Mononuclear cell (primary cell): ENCODE results near the gene TUBGCP5. TPM values are rescaled to one million over a fixed set of nuclear protein-coding genes. Genes with fewer than 3 reads are reported as not detected.
"Not testable (repeated sequence)": the region's sequence is repeated elsewhere in the genome, so short reads cannot be mapped to it uniquely, and the experiment has no call there.

Source experiments
- H3K27me3 ChIP-seq: 2 replicates; pipeline ENCODE4 v1.6.0; 2011; ENCODE audit warnings: low read length, control low read depth; ENCODE audit not compliant: insufficient read depth
- H3K4me1 ChIP-seq: 2 replicates; pipeline ENCODE4 v1.5.1; 2011; ENCODE audit warnings: mild to moderate bottlenecking, low read length, control low read depth; ENCODE audit not compliant: insufficient read depth
- H3K4me3 ChIP-seq: 2 replicates; pipeline ENCODE4 v1.5.1; 2011; ENCODE audit warnings: mild to moderate bottlenecking, low read length, moderate library complexity
- H3K9me3 ChIP-seq: 2 replicates; pipeline ENCODE4 v1.5.1; 2011; ENCODE audit warnings: low read depth, mild to moderate bottlenecking, control low read depth, low read length
- total RNA-seq: library from RNA; depleted of rRNA; stranded (reverse); fragments of >200 nt; gene quantifications from one replicate; pipeline ENCODE4 v1.2.3, GENCODE V29; 2012

TUBGCP5 gene
- total RNA-seq, 1 donor, result 37.5 TPM

DNA sequence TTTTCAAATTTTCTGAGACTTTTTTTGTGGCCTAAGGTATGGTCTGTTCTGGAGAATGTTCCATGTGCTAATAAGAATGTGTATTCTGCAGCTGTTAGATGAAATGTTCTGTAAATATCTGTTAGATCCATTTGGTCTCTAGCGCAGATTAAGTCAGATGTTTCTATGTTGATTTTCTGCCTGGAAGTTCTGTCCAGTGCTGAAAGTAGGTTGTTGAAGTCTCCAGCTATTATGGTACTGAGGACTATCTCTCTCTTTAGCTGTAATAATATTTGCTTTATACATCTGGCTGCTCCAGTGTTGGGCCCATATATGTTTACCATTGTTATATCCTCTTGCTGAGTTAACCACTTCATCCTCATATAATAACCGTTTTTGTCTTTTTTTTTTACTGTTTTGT, 13.2 kb upstream of the TUBGCP5 start:
- no peaks in the 10 kb centered on the region for H3K4me1 ChIP-seq
- peaks cover 9% of the 10 kb centered on the region for H3K27me3 ChIP-seq
- H3K4me3 ChIP-seq, result no peak overlapping the region
- H3K9me3 ChIP-seq, result no peaks in the 10 kb centered on the region

DNA sequence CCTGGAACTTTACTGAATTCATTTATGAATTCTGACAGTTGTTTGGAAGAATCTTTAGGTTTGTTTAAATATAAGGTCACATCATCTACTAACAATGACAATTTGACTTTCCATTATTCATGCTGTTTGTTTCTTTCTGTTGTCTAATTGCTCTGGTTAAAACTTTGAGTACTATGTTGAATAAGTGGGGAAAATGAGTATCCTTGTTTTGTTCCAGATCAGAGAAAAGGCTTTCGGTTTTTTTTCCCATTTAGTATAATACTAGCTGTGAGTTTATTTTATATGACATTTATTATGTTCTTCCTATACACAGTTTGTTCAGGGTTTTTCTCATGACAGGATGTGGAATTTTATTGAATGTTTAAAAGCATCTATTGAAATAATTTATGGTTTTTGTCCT, 11.3 kb upstream of the TUBGCP5 start:
- Histone ChIP-seq H3K4me3 (no peak overlapping the region), H3K27me3 (peaks cover 5% of the 10 kb centered on the region), H3K9me3 (no peaks in the 10 kb centered on the region), H3K4me1 (no peaks in the 10 kb centered on the region)

DNA sequence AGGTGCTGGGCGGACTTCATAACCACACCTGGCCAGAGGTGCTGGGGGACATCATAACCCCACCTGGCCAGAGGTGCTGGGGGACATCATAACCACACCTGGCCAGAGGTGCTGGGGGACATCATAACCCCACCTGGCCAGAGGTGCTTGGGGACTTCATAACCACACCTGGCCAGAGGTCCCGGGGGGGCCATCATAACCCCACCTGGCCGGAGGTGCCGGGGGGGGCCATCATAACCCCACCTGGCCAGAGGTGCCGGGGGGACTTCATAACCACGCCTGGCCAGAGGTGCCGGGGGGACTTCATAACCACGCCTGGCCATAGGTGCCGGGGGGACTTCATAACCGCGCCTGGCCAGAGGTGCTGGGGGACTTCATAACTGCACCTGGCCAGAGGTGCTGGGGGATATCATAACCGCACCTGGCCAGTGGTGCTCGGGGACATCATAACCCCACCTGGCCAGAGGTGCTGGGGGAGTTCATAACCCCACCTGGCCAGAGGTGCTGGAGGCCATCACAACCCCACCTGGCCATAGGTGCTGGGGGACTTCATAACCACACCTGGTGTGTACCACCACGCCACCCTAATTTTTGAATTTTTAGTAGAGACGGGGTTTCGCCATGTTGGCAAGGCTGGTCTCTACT, 10.7 kb upstream of the TUBGCP5 start:
- Histone ChIP-seq H3K4me3 (no peak overlapping the region), H3K9me3 (no peaks in the 10 kb centered on the region), H3K4me1 (no peaks in the 10 kb centered on the region), H3K27me3 (peaks cover 4% of the 10 kb centered on the region)

DNA sequence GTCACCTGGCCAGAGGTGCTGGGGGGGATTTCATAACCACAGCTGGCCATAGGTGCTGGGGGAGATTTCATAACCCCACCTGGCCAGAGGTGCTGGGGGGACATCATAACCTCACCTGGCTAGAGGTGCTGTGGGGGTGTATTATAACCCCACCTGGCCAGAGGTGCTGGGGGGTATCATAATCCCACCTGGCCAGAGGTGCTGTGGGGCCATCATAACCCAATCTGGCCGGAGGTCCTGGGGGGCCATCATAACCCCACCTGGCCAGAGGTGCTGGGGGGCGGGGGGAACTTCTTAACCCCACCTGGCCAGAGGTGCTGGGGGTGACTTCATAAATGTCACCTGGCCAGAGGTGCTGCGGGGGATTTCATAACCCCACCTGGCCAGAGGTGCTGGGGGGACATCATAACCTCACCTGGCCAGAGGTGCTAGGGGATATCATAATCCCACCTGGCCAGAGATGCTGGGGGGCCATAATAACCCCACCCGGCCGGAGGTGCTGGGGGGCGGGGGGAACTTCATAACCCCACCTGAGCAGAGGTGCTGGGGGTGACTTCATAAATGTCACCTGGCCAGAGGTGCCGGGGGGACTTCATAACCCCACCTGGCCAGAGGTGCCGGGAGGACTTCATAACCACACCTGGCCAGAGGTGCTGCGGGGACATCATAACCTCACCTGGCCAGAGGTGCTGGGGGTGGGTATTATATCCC, 9.4 kb upstream of the TUBGCP5 start:
- not testable (repeated sequence) for H3K4me3 ChIP-seq, H3K9me3 ChIP-seq, H3K27me3 ChIP-seq, H3K4me1 ChIP-seq

DNA sequence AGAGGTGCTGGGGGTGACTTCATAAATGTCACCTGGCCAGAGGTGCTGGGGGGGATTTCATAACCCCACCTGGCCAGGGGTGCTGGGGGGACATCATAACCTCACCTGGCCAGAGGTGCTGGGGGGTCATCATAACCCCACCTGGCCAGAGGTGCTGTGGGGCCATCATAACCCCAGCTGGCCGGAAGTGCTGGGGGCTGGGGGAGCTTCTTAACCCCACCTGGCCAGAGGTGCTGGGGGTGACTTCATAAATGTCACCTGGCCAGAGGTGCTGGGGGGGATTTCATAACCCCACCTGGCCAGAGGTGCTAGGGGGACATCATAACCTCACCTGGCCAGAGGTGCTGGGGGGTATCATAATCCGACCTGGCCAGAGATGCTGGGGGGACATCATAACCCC, 4.6 kb upstream of the TUBGCP5 start:
- H3K9me3 ChIP-seq, H3K4me3 ChIP-seq, H3K4me1 ChIP-seq, H3K27me3 ChIP-seq: not testable (repeated sequence)

DNA sequence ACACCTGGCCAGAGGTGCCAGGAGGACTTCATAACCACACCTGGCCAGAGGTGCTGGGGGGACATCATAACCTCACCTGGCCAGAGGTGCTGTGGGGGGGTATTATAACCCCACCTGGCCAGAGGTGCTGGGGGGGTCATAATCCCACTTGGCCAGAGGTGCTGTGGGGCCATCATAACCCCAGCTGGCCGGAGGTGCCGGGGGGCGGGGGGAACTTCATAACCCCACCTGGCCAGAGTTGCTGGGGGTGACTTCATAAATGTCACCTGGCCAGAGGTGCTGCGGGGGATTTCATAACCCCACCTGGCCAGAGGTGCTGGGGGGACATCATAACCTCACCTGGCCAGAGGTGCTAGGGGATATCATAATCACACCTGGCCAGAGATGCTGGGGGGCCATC, 4.2 kb upstream of the TUBGCP5 start:
- H3K27me3 ChIP-seq, H3K4me3 ChIP-seq, H3K4me1 ChIP-seq, H3K9me3 ChIP-seq: not testable (repeated sequence)

DNA sequence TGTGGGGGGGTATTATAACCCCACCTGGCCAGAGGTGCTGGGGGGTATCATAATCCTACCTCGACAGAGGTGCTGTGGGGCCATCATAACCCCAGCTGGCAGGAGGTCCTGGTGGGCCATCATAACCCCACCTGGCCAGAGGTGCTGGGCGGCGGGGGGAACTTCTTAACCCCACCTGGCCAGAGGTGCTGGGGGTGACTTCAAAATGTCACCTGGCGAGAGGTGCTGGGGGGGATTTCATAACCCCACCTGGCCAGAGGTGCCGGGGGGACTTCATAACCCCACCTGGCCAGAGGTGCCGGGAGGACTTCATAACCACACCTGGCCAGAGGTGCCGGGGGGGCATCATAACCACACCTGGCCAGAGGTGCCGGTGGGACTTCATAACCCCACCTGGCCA, 2.4 kb upstream of the TUBGCP5 start:
- not testable (repeated sequence) for H3K4me1 ChIP-seq, H3K9me3 ChIP-seq, H3K4me3 ChIP-seq, H3K27me3 ChIP-seq

DNA sequence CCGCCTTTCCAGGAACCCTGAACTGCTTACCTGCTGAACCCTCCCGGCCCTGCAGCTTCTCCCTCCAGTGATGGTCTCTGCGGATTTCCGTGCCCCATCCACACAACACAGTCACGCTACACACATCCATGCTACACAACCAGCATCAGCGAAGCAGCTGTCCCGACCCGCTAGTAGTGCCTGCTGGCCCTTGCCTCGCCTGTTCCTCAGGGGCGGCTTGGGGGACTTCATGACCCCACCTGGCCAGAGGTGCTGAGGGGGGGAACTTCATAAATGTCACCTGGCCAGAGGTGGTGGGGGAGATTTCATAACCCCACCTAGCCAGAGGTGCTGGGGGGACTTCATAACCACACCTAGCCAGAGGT, 530 bp upstream of the TUBGCP5 start:
- Histone ChIP-seq H3K4me1 (peaks cover 9% of the 10 kb centered on the region), H3K27me3 (no peaks in the 10 kb centered on the region), H3K4me3 (peak overlapping the region; percentile 71), H3K9me3 (no peaks in the 10 kb centered on the region)

DNA sequence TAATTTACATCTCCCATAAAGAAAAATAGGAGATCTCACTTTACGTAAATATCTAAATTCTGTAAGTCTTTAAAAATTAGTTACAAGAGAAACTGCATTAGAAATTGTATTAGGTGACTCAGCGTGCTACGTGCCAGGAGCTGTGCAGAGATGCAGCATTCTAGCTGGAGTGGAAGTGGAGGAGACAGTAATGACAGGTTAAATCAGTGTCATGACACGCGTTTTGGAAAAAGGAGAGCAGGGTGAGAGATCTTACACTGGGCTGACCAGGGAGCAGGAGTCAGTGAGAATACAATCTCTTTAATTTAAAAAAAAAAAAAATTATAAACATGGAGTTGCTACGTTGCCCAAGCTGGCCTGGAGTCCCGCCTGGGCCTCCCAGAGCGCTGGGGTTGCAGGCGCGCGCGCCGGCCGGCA, 635 bp downstream of the TUBGCP5 start:
- Histone ChIP-seq H3K9me3 (no peaks in the 10 kb centered on the region), H3K4me1 (peaks cover 9% of the 10 kb centered on the region), H3K27me3 (no peaks in the 10 kb centered on the region), H3K4me3 (peak overlapping the region; percentile 71)

DNA sequence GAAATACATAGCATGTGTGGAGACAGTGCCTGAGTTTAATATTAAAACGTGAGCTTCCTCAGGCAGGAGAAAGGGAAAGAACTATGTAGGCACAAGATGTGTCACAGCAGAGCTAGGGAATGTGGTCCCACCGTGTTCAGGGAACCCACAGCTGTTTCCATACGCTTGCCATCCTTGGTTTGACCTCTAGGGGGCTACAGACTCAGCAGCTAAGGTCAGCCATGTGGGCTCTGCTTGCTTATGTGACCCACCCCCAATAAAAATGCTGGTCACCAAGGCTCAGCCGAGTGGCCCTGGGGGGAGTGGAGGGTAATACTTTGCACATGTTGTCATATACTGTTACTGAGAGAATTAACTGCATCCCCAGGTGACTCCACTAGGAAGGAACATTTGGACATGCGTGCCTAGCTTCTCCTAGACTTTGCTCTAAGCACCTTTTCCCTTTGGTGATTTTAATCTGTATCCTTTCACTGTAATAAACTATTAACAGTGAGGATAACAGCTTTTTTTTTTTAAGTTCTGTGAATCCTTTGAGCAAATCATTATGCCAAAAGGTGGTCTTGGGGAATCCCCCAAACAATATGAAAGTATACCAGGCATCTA, 3.3 kb downstream of the TUBGCP5 start:
- Histone ChIP-seq H3K27me3 (no peaks in the 10 kb centered on the region), H3K4me1 (peaks cover 9% of the 10 kb centered on the region), H3K4me3 (no peak overlapping the region), H3K9me3 (no peaks in the 10 kb centered on the region)

DNA sequence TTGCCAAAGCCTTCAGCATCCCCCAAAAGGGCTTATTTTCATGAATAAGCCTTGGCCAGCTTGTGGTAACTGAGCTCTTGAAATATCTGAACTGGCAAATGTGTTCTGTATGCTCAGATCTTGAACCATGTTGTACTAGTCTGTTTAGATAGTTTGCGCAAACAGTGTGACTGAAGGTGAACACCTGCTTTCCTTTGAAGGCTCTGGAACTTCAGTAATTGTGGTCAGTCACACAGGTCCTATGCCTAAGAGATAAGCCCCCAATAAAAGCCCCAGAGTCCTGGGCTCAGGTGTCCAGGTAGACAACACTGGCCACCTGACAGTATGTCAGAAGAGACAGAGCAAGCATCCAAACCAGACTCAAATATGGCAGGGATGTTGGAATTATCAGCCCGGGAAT, 5.4 kb downstream of the TUBGCP5 start:
- H3K9me3 ChIP-seq, result no peaks in the 10 kb centered on the region
- H3K4me3 ChIP-seq, result no peak overlapping the region
- H3K27me3 ChIP-seq, result no peaks in the 10 kb centered on the region
- peaks cover 4% of the 10 kb centered on the region for H3K4me1 ChIP-seq

DNA sequence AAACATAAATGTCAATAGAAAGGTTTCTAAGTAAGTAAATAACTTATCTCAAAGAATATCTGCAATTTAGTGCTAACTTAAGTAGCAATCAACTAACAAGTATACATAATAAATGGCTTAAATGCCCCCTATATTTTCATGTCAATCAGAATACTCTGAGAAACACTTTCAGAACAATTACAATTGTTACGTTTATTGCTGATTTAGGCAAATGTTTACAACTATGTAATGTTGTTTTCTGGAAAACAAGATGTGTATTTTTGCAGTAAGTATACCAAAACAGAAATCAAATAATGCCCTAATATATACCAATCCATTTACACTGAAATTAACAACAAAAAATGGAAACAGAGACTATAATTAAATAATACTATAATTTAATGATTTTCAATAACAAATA, 13.2 kb downstream of the TUBGCP5 start:
- Histone ChIP-seq H3K27me3 (no peaks in the 10 kb centered on the region), H3K9me3 (no peaks in the 10 kb centered on the region), H3K4me1 (no peaks in the 10 kb centered on the region), H3K4me3 (no peak overlapping the region)

DNA sequence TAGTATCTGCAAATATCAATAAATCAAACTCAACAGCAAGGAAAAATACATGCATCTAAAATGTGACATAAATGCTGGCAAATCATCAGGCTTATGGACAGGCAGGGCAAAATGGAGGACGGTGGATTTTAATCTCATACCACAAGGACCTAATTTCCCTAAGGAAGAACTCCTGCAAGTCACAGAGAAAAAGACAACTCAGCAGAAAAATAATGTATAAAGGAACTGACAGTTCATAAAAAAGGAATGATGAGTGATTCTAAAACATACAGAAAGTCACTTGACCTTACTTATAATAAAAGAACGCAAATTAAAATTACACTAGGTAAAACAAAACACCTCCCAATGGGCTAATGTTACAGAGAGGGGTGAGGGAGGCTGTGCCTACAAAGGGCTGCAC, 17.2 kb downstream of the TUBGCP5 start:
- H3K4me3 ChIP-seq, result no peak overlapping the region
- H3K4me1 ChIP-seq, result no peaks in the 10 kb centered on the region
- no peaks in the 10 kb centered on the region for H3K27me3 ChIP-seq
- H3K9me3 ChIP-seq, result no peaks in the 10 kb centered on the region

DNA sequence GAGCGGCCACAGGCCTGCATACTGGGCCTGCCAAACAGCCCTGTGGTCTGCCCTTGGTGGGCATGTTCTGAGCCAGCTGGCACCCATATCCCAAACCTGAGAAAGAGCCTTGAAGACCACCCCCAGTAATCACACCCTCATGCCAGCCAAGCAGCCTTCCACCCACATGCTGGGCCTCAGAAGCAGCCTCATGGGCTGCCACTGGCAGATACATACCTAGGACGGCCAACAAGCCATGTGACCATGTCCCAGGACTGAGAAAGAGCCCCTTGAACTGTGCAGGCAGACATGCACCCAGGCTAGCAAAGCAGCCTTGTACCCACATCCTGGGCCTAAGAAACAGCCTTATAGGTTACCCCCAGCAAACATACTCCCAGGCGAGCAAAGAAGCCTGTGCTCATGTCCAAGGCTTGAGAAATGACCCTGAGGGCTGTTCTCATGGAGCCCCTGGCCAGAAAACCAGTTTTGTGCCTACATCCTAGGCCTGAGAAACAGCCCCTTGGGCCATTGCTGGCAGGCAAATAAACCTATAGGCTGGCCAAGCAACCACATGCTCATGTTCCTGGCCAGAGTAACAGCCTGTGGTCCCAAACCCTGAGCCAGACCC, 24.9 kb downstream of the TUBGCP5 start:
- Histone ChIP-seq H3K4me1 (no peaks in the 10 kb centered on the region), H3K4me3 (no peak overlapping the region), H3K9me3 (no peaks in the 10 kb centered on the region)

DNA sequence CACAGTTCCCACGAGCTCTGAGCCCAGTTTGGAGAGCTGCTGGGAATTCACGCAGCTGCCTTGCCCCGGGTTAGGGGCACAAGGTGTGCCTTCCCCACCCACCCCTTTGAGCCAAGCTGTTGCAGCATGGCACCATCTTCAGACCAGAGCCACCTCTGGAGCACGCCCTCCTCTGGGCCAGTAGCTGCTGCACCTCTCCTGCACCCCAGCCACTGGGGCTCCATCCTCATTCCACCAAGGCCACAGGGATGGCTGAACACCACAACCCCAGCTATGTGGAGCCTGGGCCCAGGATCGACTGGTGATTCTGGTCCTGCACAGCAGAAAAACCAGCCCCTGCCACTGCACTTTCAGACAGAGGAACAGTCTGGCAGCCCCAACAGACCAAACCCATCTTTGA, 25.7 kb downstream of the TUBGCP5 start:
- Histone ChIP-seq H3K9me3 (no peaks in the 10 kb centered on the region), H3K27me3 (no peaks in the 10 kb centered on the region)

More for the DNA sequence above, 24.9 kb downstream of the TUBGCP5 start:
- H3K27me3 ChIP-seq, result no peaks in the 10 kb centered on the region

More for the DNA sequence above, 25.7 kb downstream of the TUBGCP5 start:
- no peak overlapping the region for H3K4me3 ChIP-seq
- H3K4me1 ChIP-seq, result no peaks in the 10 kb centered on the region
